T-helper 2 cell treated with Interferon-gamma antibody and Interleukin-4, amounts not matched to agents 100 ng/mL and 5 ng/mL, for 36 hours (primary cell): ENCODE results near the gene DNAH14. TPM values are rescaled to one million over a fixed set of nuclear protein-coding genes. Genes with fewer than 3 reads are reported as not detected.
"Not testable (repeated sequence)": the region's sequence is repeated elsewhere in the genome, so short reads cannot be mapped to it uniquely, and the experiment has no call there.

ENCODE experiments used
- intact Hi-C: fragments of 100-400 bp; cut with micrococcal nuclease; formaldehyde crosslinking; loops from one replicate; pipeline ENCODE4 v1.15.1; 2023
- total RNA-seq: library from RNA; stranded (reverse); gene quantifications from 2 replicates; pipeline ENCODE4 v1.2.3, GENCODE V29; 2022

Gene DNAH14
- total RNA-seq, 1 donor from 2014 or later: 1.6 TPM

DNA sequence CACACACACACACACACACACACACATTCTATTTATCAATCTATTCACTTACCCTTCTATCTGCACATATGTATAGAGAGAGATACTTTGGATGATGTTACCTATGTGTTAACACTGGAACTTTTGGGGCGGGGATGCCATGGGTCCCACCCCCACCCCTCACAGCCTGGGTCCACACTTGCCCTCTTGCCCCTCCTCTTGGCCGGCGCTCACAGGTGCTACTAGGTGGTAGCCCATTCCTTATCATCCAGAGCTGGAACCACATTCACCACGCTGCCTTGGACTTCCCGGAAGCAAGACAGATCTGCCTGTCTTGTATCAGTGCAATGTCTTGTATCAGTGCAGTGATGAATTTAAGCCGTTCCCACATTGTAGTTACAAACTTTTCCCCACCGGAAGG lies 413.2 kb downstream of the DNAH14 start:
- intact Hi-C loops: no loop called here

DNA sequence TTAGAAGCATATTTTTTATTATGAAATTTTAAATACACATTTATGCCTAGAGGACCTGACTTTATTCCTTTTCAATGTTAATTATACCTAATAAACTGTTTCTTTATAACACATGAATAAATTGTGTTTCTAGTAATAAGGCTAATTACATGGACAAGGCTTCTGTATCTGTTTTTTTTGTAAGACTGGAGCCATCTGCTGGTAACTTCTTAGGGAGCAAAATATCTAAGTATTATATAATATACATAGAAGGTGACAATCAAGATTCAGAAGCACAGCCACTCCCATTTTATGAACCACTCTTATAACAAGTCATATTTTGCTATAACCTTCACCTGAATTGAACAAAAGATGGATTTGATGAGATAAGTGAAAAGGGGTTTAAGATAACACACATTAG lies 414.1 kb downstream of the DNAH14 start:
- intact Hi-C loops: no loop called here

DNA sequence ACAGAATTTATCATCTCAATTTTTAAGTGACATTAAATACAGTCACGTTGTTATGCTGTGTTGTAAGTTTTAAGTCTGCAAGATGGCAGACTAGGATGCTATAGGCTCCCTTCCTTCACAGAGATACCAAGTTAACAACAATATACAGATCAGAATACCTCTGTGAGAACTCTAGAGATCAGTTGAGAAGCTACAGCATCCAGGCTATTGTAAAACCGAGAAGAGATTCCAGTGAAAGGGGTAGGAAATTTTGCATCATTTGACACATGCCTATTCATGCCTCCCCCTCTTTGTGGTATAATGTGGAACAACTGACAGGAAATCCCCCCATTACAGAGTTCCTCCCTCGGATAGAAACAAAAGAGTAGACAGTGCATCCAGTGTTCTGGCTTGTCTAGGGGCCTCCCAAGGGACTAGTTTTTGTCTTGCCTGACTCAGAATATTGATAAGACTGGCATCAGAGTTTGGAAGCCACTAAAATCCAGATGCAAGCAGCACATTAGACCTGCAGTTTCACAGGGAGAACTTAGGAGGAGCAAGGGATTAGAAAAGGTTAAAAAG lies 417.7 kb downstream of the DNAH14 start:
- intact Hi-C loops: no loop called here

DNA sequence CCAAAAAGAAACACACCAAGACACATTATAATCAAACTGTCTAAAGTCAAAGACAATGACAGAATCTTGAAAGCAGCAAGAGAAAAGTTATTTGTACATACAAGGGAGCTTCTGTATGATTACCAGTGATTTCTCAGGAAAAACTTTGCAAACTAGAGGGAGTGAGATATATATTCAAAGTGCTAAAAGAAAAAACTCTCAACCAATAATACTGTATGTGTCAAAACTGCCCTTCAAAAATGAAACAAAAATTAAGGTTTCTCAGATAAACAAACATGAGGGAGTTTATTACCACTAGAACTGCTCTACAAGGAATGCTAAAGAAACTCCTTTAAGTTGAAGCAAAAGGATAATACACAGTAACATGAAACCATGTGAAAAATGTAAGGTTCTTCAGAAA lies 418.9 kb downstream of the DNAH14 start:
- intact Hi-C loops: no loop called here

DNA sequence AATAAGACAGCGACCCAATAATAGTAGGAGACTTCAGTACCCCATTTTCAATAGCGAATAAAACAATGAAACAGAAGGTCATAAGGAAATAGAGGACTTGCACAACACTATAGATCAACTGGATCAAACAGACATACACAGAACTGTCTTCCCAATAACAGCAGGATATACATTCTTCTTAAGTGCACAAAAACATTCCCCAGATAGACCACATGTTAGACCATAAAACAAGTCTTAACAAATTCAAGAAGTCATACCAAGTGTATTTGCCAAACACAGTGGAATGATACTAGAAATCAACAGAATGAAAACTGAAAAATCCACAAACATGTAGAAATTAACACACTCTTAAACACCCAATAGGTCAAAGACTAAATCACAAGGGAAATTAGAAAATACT lies 420.4 kb downstream of the DNAH14 start:
- intact Hi-C loops: no loop called here

DNA sequence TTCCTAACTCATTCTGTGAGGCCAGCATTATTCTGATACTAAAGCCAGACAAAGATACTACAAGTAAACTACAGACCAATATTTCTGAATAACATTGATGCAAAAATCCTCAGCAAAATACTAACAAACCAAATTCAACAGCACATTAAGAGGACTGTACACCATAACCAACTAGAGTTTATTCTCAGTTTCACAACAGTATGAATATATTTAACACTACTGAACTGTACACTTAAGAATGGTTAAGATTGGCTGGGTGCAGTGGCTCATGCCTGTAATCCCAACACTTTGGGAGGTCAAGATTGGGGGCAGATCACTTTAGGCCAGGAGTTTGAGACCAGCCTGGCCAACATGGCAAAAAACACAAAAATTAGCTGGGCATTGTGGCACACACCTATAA lies 421.4 kb downstream of the DNAH14 start:
- intact Hi-C loops: no loop called here

DNA sequence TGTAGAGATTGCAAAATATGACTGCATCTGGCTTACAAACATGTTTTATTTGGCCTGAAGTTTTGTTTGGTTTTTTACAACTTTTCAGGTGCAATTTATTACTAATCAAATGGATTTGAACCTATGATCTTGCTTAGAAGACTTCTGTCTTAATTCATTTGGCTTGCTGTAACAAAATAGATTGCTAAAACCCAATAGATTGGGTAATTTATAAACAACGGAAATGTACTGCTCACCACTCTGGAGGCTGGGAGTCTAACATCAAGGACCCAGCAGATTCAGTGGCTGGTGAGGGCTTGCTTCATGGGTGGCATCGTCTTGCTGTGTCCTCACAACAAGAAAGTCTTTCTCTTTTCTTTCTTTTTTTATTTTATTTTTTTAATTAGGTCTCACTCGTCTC lies 425.4 kb downstream of the DNAH14 start:
- intact Hi-C loops: no loop called here

DNA sequence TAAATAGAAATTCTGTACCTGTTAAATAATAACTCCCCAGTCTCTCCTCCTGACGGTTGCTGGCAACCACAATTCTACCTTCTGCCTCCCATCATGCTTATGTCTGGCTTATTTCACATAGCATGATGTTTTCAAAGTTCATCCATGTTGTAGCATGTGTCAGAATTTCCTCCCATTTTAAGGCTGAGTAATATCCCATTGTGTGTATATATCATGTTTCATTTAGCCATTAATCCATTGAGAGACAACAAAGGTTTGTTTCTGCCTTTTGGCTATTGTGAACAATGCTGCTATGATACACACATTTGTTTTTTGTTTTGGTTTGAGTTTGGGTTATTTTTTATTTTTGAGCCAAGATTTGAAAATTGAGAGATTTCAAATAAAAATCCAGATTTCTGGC lies 426.4 kb downstream of the DNAH14 start:
- intact Hi-C loops: no loop called here

DNA sequence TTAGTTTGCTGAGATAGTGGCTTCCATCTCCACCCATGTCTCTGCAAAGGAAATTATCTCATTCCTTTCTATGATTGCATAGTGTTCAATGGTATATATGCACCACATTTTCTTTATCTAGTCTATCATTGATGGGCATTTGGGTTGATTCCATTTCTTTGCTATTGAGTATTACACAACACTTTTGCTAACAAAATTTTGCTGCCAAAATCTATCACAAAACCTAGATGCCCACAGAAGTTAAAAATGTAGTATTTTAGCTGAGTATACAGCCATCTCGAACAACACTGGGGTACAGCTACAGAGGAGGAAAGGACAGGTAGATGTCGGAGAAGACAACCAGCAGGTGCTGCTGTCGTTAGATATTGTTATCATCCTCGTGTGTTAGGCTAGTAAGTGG lies 430.6 kb downstream of the DNAH14 start:
- intact Hi-C loops: no loop called here

DNA sequence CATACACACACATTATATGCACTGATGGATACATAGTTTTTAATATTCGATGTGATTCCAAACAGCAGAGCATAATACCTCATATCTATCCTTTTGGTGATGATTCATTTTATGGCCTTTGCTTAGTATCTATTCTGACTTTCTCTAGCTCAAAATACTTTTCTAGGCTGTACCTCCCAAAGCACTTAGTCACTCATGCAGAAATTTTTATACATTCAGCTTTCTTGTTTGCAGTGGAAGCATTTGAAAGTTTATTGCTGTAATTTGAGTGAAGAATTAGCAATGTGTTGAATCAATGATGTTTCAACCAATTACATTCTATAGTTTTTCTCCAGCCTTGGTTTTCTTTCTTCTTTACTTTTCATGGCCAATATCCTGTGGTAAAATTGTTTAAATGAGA lies 431.7 kb downstream of the DNAH14 start:
- intact Hi-C loops: no loop called here

DNA sequence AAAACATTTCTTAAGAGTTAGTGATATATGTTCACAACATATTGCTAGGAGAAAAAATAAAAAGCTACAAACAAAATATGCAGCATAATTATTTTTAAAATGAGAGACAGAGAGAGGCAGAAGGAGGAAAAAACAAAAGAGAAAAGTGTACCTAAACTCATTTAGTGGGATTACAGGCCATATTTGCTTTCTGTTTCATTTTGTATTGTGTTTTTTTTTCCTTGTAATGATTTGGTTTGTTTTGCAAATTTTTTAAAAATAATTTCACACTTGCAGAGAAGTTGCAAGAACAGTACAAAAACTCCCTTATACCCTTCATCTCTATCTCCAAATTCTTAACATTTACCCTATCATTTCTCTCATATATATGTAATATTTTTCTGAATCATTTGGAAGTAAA lies 433.3 kb downstream of the DNAH14 start:
- intact Hi-C loops: no loop called here

DNA sequence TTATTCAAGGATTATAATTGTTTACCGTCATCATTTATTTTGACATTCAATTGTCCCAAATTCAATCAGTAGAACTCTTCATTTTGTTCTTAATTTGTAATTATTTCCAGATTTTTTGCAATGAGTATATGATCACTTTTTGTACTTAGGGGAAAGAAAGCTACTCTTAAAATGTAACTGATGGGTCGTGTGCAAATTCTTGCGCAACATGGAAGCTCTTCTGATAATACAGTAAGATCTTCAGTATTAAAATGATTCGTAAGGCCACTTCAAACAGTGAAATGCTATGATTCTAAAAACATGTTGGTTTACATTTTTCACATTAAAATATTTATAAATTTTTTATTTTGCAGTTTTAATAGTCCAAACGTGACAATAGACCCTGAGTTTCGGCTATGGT lies 435.0 kb downstream of the DNAH14 start:
- intact Hi-C loops: no loop called here

DNA sequence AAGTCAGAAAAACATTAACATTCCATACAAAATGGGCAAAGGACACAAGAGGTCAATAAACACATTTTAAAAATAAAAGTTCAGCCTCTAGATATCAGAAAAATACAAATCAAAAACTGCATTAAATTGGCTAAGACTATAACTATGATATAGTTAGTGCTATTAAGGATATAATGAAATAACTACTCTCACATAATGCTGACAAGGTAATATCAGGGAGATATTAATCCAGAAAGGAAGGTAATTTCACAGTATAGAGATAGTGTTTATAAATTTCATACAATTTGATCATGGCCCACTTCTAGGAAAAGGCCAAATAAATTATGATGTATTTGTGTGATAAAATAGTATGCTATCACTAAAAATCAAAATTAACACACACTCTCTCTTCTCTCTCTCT lies 436.5 kb downstream of the DNAH14 start:
- intact Hi-C loops: no loop called here

DNA sequence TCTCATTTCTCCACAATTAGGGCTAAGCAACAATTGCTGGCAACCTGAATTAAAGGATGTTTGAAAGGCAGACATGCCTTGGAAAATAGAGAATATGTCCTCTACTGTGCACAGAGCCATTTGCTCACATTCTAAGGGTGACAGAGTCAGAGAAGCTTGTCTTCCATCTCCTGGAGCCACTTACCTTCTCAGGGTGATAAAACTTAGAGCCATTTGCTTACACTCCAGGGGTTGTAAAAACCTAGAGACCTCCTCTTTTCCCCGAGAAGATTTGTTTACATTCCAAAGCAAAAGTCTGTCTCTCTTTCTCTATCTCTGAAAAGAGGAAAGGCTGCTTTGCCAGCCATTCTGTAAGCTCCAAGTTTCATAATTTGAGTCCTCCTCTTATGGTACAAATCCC lies 437.1 kb downstream of the DNAH14 start:
- intact Hi-C loops: no loop called here

DNA sequence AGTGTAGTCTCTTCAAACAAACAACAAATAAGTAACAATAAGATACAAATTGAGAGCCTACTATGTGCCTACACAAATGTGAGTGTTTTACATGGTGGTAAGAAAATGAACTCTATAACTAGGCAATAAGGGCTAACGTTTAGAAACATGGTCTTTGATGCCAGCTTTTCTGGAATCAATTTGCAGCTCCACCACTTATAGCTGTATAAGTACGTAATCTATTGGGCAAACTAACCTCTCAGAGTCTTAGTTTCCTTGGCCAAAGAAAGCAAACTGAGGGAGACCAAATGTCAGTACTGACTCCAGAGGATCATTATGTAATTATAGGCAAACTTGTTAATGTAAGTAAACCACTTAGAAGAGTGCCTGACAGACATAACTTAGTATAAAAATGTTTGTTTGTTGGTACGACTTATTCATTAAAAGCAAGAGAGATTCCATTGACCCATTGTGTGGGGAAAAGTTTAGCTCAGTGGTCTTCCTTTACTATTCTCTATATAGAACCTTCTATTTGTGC lies 438.6 kb downstream of the DNAH14 start:
- intact Hi-C loops: no loop called here

DNA sequence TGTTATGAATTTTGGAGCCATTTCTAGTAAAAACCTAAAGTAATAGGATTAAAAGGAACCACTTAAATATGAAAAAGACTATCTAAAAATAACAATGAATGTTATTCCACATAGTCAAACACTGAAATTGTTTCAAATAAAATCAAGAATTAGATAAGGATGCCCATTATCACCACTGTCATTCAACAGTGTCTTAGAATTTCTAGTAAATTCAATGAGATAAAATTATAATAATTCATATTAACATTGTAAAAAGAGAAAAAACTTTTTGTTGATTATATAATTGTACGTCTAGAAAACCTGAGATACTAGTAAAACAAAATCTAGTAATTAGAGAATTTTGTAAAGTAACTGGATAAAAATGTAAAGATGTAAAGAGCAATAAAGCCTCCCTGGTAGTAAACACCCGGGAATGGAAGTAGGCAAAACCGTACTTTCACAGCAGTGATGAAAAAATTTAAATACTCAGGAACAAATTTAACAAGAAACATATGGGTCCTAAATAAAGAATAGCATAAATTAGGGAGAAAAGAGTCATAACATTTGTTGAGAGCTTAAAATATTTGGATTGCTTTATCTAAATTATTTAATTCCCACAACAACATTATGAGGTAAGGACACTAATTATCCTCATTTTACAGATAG lies 442.0 kb downstream of the DNAH14 start:
- intact Hi-C loops: no loop called here

DNA sequence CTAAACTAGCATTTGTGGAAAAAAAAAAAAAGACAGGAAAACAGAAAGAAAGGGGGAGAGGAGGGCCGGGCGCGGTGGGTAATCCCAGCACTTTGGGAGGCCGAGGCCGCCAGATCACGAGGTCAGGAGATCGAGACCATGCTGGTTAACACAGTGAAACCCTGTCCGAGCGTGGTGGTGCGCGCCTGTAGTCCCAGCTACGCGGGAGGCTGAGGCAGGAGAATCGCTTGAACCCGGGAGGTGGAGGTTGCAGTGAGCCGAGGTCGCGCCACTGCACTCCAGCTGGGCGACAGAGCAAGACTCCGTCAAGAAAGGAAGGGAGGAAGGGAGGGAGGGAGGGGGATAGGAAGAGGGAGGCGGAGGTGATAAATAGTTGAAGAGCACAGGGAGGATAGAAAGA lies 443.7 kb downstream of the DNAH14 start:
- intact Hi-C loops: no loop called here

DNA sequence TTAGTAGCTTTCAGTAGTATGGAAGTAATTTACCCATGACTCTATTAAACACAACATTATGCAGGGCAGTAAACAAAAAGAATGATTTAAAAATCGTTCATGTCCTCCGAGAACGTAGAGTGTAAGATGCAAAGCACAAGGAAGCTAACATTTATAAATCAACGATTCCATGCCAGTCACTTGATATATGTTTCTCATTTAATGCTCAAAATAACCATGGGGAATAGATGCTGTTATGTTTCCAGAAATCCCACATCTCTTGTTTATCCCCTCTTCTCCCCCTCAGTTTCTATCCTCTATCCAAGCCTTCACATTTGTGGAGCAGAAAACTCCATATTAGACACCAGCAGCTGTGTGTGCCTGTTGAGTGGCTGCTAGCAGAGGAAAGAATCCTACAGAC lies 445.5 kb downstream of the DNAH14 start:
- intact Hi-C loops: no loop called here

DNA sequence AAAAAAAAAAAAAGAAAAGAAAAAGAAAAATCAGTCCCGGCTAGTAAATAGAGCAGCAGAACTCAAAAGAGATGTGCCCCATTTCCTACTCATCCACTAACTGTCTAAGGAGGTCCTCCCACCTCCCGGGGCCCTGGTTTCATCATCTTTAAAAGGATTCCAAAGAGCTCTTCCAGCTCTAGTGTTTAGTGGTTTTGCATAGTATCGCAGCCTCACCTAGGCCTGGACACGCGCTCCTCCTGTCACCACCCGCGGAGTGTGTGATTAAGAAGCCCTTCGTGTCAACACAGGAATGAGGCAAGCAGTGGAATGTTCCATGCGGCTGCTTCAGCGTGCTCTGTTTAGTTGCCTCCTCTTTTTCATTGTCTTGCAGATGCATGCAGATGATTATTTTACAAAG lies 449.4 kb downstream of the DNAH14 start:
- intact Hi-C loops: no loop called here

DNA sequence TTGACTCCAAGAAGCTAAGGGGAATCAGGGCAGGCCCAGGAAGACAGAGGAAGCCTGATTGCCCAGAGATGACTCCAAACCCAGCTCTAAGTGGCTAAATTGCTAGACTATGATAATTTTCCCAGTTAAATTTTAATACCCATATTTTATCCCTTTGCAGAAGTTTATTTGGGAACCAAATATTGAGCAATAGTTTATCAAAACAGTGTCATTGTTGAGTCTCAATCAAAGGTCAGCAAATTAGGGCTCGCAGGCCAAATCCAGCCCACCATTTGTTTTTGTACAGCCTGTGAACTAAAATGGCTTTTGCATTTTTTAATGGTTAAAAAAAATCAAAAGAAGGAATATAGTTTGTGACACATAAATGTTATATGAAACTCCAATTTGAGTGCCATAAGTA lies 451.2 kb downstream of the DNAH14 start:
- intact Hi-C loops: no loop called here

DNA sequence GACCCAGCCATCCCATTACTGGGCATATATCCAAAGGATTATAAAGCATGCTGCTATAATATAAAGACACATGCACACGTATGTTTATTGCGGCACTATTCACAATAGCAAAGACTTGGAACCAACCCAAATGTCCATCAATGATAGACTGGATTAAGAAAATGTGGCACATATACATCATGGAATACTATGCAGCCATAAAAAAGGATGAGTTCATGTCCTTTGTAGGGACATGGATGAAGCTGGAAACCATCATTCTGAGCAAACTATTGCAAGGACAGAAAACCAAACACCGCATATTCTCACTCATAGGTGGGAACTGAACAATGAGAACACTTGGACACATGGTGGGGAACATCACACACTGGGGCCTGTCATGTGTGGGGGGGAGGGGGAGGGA lies 457.4 kb downstream of the DNAH14 start:
- intact Hi-C loops: not testable (repeated sequence)

DNA sequence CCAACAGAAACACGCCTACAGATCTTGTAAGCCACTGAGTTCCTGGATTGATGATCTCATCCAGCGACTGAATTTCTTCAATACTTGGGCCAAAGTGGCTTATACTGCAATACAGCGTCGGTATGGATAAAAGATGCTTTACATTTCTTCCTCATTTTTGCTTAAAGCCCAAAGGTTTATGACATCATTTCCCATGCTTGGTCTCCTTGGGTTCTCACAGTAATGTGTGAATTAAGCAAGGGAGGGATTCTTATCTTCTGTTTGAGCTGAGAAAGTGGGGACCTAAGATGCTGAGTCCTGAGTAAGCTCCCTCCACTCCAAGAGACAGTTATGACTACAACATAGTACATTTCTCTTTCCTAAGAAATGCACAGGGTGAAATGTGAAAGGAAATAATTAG lies 458.9 kb downstream of the DNAH14 start:
- intact Hi-C loops: no loop called here

DNA sequence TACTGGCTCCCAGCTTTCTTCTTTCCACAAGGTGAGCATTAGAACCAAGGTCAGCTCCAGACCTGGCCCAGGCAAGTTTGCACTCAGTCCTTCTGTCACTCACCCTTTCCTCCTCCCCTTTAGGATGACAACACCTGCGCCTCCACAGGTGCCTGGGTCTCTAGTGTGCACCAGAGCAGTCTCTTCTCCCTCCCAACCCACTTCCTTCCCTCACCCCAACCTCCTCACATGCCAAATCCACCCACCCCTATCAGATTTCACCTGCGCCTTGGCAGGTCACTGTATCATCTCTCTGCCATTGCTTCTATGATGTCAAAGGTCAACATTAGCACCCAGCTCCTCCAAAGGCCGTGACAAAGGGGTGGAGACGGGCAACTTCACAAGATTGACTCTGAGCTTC lies 460.4 kb downstream of the DNAH14 start:
- intact Hi-C loops: no loop called here

DNA sequence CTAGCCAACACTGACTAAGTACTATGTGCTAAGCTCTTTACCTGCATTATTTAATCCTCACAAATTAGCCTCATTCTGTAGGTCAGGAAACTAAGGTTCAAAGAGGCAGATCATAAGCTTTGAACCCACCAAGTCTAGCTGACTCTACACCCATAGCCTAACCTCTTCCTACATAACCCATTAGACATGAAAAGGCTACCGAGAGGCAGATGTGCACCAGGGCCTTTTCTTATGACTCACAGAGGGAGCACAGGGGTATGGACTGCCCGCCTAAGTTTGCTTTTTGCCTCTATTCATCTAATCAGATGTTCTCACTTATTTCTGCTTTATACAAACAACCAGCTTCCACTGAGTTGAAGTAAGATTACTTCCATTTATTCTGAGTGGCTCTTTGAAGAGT lies 466.9 kb downstream of the DNAH14 start:
- intact Hi-C loops: no loop called here
